ENCODE results near the gene SDHA. TPM values are rescaled to one million over a fixed set of nuclear protein-coding genes. Genes with fewer than 3 reads are reported as not detected.

SDHA gene
- total and polyA plus RNA-seq, 11 donors: 276 to 861 (median 727) TPM

DNA sequence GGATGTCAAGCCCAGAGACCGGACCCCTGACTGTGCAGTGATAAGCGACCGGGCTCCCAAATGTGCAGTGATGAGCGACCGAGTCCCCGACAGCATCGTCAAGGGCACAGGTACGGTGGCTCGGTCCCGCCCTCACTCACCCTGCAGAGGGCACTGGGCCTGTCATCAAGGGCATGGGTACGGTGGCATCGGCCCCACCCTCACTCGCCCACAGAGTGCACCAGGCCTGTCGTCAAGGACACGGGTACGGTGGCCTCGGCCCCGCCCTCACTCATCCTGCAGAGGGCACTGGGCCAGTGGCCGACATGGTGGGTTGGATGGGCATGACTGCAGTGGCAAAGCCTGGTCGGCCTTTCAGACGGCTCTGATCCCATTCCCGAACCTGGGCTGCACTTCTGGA lies 36.6 kb upstream of the SDHA start:
- H3K27ac ChIP-seq: no peak overlapping the region
- intact Hi-C loops (cut with DNase I): loop anchor here in 1 of 10 donors (5.0 kb wide), 1 partner anchor 131 kb away; no protein-coding TSS in a partner anchor
- peak in 2 of 5 donors; percentile 20 to 51 for DNase-seq
- 88 to 96% (median 94%) methylated on average over 15 to 22 of the region's 22 CpGs for WGBS, 4 donors
- no peaks in the 10 kb centered on the region for H3K36me3 ChIP-seq
- no peak overlapping the region for H3K4me3 ChIP-seq
- TF ChIP-seq, protein P1, sequence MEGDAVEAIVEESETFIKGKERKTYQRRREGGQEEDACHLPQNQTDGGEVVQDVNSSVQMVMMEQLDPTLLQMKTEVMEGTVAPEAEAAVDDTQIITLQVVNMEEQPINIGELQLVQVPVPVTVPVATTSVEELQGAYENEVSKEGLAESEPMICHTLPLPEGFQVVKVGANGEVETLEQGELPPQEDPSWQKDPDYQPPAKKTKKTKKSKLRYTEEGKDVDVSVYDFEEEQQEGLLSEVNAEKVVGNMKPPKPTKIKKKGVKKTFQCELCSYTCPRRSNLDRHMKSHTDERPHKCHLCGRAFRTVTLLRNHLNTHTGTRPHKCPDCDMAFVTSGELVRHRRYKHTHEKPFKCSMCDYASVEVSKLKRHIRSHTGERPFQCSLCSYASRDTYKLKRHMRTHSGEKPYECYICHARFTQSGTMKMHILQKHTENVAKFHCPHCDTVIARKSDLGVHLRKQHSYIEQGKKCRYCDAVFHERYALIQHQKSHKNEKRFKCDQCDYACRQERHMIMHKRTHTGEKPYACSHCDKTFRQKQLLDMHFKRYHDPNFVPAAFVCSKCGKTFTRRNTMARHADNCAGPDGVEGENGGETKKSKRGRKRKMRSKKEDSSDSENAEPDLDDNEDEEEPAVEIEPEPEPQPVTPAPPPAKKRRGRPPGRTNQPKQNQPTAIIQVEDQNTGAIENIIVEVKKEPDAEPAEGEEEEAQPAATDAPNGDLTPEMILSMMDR (IDR thresholded peaks at IDR 0.05): no peak
- no peak for TF ChIP-seq POLR2A (IDR thresholded peaks at IDR 0.05)
- H3K27me3 ChIP-seq: peaks cover 0 to 6% (median 0%) of the 10 kb centered on the region in 9 donors
- peaks cover 0 to 7% (median 0%) of the 10 kb centered on the region in 12 donors for H3K4me1 ChIP-seq
- no peak for ATAC-seq
- H3K9me3 ChIP-seq: no peaks in the 10 kb centered on the region

DNA sequence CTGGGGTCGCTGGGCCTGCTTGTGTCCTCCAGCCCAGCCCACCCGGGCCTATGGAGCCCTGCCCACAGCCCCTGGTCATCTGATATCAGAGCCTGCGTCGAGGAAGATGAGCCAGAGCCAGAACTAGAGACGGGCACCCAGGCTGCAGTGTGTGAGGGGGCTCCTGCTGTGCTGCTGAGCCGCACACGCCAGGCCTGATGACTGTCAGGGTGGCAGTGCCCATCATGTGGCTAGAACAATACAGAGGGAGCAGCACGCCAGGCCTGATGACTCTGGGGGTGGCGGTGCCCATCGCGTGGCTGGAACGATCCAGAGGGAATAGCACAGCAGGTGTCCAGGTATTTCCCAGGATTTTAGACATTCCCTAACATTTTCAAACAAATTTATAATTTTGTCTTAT lies 36.0 kb upstream of the SDHA start:
- peak in 2 of 5 donors; percentile 12 to 51 for DNase-seq
- Histone ChIP-seq H3K4me1 (peaks cover 0 to 7% (median 0%) of the 10 kb centered on the region in 12 donors), H3K4me3 (no peak overlapping the region), H3K36me3 (no peaks in the 10 kb centered on the region), H3K27me3 (peaks cover 0 to 6% (median 0%) of the 10 kb centered on the region in 9 donors), H3K27ac (no peak overlapping the region), H3K9me3 (no peaks in the 10 kb centered on the region)
- TF ChIP-seq, protein P1 (IDR thresholded peaks at IDR 0.05): no peak
- TF ChIP-seq POLR2A (IDR thresholded peaks at IDR 0.05): no peak
- intact Hi-C loops (cut with DNase I): loop anchor here in 1 of 10 donors (5.0 kb wide), 1 partner anchor 130 kb away; no protein-coding TSS in a partner anchor
- ATAC-seq: no peak
- WGBS, 4 donors: 93 to 98% (median 94%) methylated on average over 11 to 12 of the region's 12 CpGs

DNA sequence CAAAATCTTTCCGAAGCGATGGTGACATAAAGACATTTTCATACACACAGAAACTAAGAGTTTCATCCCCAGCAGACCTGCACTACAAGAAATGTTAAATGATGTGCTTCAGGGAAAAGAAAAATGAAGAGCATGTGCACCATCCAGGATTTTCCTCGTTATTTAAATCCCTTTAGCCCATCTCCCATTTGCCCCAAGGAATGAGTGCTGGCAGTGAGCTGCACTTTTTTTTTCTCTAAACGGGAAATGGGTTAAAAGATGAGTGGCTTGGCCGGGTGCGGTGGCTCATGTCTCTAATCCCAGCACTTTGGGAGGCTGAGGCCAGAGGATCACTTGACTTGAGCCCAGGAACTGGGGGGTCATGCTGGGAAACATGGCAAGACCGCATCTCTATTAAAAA lies 33.6 kb upstream of the SDHA start:
- no peaks in the 10 kb centered on the region for H3K27me3 ChIP-seq
- WGBS, 4 donors: 77 to 87% (median 84%) methylated on average over 7 of the region's 7 CpGs

More for the DNA sequence above, 33.6 kb upstream of the SDHA start:
- intact Hi-C loops (cut with DNase I): loop anchor here in 1 of 10 donors (5.0 kb wide), 1 partner anchor 128 kb away; no protein-coding TSS in a partner anchor
- Histone ChIP-seq H3K27ac (no peak overlapping the region), H3K4me3 (no peak overlapping the region), H3K9me3 (no peaks in the 10 kb centered on the region), H3K36me3 (no peaks in the 10 kb centered on the region), H3K4me1 (peaks cover 0 to 21% (median 13%) of the 10 kb centered on the region in 12 donors)
- ATAC-seq: no peak
- no peak for TF ChIP-seq POLR2A (IDR thresholded peaks at IDR 0.05)
- TF ChIP-seq, protein P1 (IDR thresholded peaks at IDR 0.05): no peak
- DNase-seq: peak in 1 of 5 donors; percentile 1

Measured in heart left ventricle (tissue), 16 donors.